ENCODE measurements around the gene REC114. TPM values are rescaled to one million over a fixed set of nuclear protein-coding genes. Genes with fewer than 3 reads are reported as not detected.

REC114 gene
- total and polyA plus RNA-seq, 9 of the 15 experiments (the other 6 are each of a cell fraction or from before 2014, with no cell fraction given), result 0.07 to 0.24 TPM; not detected in 7

DNA sequence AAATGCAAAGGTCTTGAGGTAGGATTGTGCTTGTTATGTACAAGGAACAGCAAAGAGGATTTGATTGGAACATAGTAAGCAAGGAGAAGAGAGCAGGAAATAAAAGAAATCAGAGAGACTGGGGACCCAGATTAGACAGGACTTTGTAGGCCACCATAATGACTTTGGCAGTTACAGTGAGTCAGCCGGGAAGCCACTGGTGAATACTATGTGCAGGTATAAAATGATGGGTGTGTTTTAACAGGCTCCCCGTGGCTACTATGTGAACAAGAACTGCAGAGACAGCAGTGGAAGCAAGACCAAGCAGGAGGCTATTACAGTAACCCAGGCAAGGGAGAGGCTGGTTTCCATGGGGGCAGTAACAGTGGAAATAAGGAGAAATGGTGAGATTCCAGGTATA lies 135.1 kb downstream of the REC114 start (continued):
- TF ChIP-seq, protein P1, sequence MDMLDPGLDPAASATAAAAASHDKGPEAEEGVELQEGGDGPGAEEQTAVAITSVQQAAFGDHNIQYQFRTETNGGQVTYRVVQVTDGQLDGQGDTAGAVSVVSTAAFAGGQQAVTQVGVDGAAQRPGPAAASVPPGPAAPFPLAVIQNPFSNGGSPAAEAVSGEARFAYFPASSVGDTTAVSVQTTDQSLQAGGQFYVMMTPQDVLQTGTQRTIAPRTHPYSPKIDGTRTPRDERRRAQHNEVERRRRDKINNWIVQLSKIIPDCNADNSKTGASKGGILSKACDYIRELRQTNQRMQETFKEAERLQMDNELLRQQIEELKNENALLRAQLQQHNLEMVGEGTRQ (CRISPR knock-in tag; IDR thresholded peaks at IDR 0.05), result no peak
- no peak for TF ChIP-seq PYGO2 (tag; IDR thresholded peaks at IDR 0.05)
- TF ChIP-seq, protein P2, sequence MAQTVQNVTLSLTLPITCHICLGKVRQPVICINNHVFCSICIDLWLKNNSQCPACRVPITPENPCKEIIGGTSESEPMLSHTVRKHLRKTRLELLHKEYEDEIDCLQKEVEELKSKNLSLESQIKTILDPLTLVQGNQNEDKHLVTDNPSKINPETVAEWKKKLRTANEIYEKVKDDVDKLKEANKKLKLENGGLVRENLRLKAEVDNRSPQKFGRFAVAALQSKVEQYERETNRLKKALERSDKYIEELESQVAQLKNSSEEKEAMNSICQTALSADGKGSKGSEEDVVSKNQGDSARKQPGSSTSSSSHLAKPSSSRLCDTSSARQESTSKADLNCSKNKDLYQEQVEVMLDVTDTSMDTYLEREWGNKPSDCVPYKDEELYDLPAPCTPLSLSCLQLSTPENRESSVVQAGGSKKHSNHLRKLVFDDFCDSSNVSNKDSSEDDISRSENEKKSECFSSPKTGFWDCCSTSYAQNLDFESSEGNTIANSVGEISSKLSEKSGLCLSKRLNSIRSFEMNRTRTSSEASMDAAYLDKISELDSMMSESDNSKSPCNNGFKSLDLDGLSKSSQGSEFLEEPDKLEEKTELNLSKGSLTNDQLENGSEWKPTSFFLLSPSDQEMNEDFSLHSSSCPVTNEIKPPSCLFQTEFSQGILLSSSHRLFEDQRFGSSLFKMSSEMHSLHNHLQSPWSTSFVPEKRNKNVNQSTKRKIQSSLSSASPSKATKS (CRISPR knock-in tag; IDR thresholded peaks at IDR 0.05), result no peak

DNA sequence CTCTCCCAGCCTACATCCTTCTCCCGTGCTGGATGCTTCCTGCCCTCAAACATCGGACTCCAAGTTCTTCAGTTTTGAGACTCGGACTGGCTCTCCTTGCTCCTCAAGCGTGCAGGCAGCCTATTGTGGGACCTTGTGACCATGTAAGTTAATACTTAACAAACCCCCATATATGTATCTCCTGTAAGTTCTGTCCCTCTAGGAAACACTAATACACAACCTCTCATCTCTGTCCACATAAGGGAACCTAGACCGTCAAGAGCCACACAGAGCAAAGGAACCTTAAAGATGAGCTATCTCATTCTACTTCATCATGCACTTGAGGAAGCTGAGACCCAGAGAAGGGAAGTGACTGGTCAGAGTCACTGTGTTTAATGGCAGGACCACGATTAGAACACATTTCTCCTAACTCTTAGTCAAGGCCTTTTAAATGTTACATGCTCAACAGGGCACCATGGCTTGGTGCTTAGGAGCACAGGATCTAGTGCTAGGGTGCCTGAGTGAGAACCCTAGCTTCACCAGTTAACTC lies 140.0 kb downstream of the REC114 start:
- no TSS peak for BruUV-seq (replicated peaks)
- peaks cover 6% of the 10 kb centered on the region for H4K20me1 ChIP-seq (replicated peaks; ENCODE audit: control insufficient read depth, insufficient read depth, low read length)
- WGBS (ENCODE audit: insufficient coverage, low coverage, missing lambda C conversion rate), result 83% methylated on average over 6 of the region's 6 CpGs
- H3K4me1 ChIP-seq (replicated peaks in 1 of 2; ENCODE audit: control insufficient read depth in 2 of 2, insufficient read depth in 2 of 2, low read length in 2 of 2), result peaks cover 0 to 10% of the 10 kb centered on the region in 2 experiments; a peak in 4 of 5 replicates
- no peak overlapping the region for H3K4me3 ChIP-seq
- H3K9me1 ChIP-seq (ENCODE audit: control insufficient read depth, insufficient read depth, low read length), result no peaks in the 10 kb centered on the region
- ATAC-seq (no peak), DNase-seq (ENCODE audit: extremely low read depth in 1 of 4, low spot score in 3 of 4) (no peak), FAIRE-seq (no peak)
- intact Hi-C loops (cut with micrococcal nuclease), result no loop called here
- ChIA-PET POLR2A (interaction anchor here (0.7 kb wide), 1 partner anchor 13 kb away, joined by 3 read pairs; no protein-coding TSS in a partner anchor), CTCF (ENCODE audit: low intra/inter-chr PET ratio) (no interaction called here)
- no peak overlapping the region for H3K27ac ChIP-seq (ENCODE audit: extremely low read depth, low read depth, low read length)
- in situ Hi-C loops (cut with MboI), result no loop called here
- no peaks in the 10 kb centered on the region for H3K79me2 ChIP-seq (ENCODE audit: control insufficient read depth, insufficient read depth, low read length)
- H3K36me3 ChIP-seq (ENCODE audit: control insufficient read depth, insufficient read depth, low read length), result peaks cover 69% of the 10 kb centered on the region; the same call in 2 of the 3 replicates
- H3K27me3 ChIP-seq (ENCODE audit: control insufficient read depth in 2 of 2, insufficient read depth in 2 of 2, low read length in 2 of 2), result no peaks in the 10 kb centered on the region
- H3K4me2 ChIP-seq (ENCODE audit: insufficient read depth, low read length), result no peak overlapping the region
- H2AFZ ChIP-seq (ENCODE audit: low read depth, low read length), result no peak overlapping the region
- no peak overlapping the region for H3K9ac ChIP-seq (ENCODE audit: insufficient read depth in 1 of 2, low read depth in 2 of 2, low read length in 2 of 2)
- H3K9me3 ChIP-seq (replicated peaks; ENCODE audit: control insufficient read depth, insufficient read depth, low read depth, low read length), result no peaks in the 10 kb centered on the region
- TF ChIP-seq MYC (IDR thresholded peaks at IDR 0.05; ENCODE audit: low read depth, low read length) (no peak), MYC (CRISPR knock-in tag; IDR thresholded peaks at IDR 0.05; ENCODE audit: borderline replicate concordance, low read depth) (no peak), ZNF184 (CRISPR knock-in tag; IDR thresholded peaks at IDR 0.05) (no peak), ZKSCAN8 (CRISPR knock-in tag; IDR thresholded peaks at IDR 0.05) (no peak)

Data from K562 (cell line).